H1 (cell line): ENCODE data around the gene NECTIN3. TPM values are rescaled to one million over a fixed set of nuclear protein-coding genes. Genes with fewer than 3 reads are reported as not detected.

Experiments used
- CTCF ChIA-PET: fragments of 300-600 bp; sonication (Branson Sonifier 250); formaldehyde crosslinking; loops from one replicate; lab custom pipeline; 2021; ENCODE audit not compliant: partially characterized antibody; lab: Charles Lee
- POLR2A ChIA-PET: fragments of 300-600 bp; sonication (Branson Sonifier 250); formaldehyde crosslinking; loops from one replicate; lab custom pipeline; 2021; ENCODE audit warnings: inconsistent platforms; ENCODE audit not compliant: partially characterized antibody; lab: Charles Lee
- DNase-seq, 2 experiments: peaks; one replicate each; pipeline versions ENCODE4 v3.0.0 to v3.0.0-alpha.2; 2010 to 2022; ENCODE audit warnings: low spot score in 2 of 2, low read depth in 1 of 2, mixed read lengths in 1 of 2
- FAIRE-seq: peaks from 2 replicates; lab custom pipeline; 2011; peaks lifted over from hg19 to GRCh38; lab: Jason Lieb, UNC
- H2AFZ ChIP-seq: 2 replicates; pipeline ENCODE4 v1.8.1; 2012; ENCODE audit warnings: low read length, inconsistent platforms
- H2AK5ac ChIP-seq: 2 replicates; pipeline ENCODE4 v1.6.1; 2013; ENCODE audit warnings: low read depth, low read length
- H2BK120ac ChIP-seq: replicated peaks from 2 replicates; pipeline ENCODE3; 2013; ENCODE audit warnings: low read depth, low read length, inconsistent platforms
- H2BK12ac ChIP-seq: 2 replicates; pipeline ENCODE4 v1.6.1; 2013; ENCODE audit warnings: low read depth, low read length
- H2BK15ac ChIP-seq: 2 replicates; pipeline ENCODE4 v1.6.1; 2013; ENCODE audit warnings: low read length
- H2BK20ac ChIP-seq: 2 replicates; pipeline ENCODE4 v1.6.1; 2013; ENCODE audit warnings: low read length
- H2BK5ac ChIP-seq: 2 replicates; pipeline ENCODE4 v1.6.1; 2013; ENCODE audit warnings: low read depth, low read length
- H3K14ac ChIP-seq: 2 replicates; pipeline ENCODE4 v1.6.1; 2013; ENCODE audit warnings: inconsistent platforms; ENCODE audit not compliant: insufficient read length
- H3K18ac ChIP-seq: 2 replicates; pipeline ENCODE4 v1.6.1; 2013; ENCODE audit warnings: low read length; ENCODE audit errors: extremely low read depth
- H3K23ac ChIP-seq: 2 replicates; pipeline ENCODE4 v1.6.1; 2013; ENCODE audit warnings: inconsistent platforms; ENCODE audit not compliant: insufficient read length
- H3K23me2 ChIP-seq: 2 replicates; pipeline ENCODE4 v1.6.1; 2013; ENCODE audit warnings: low read depth, low read length
- H3K27ac ChIP-seq: 2 replicates; pipeline ENCODE4 v1.6.1; 2011; ENCODE audit warnings: low read depth, low read length, inconsistent platforms
- H3K27me3 ChIP-seq, 4 experiments: replicated peaks in 1 of 4; 1 replicate in 1 of 4; 2 replicates in 3 of 4; pipeline versions ENCODE4 v1.6.1 to v1.8.1; 2011 to 2013; ENCODE audit warnings: low read length in 3 of 4, mild to moderate bottlenecking in 3 of 4, inconsistent platforms in 2 of 4, mixed read lengths in 2 of 4, moderate library complexity in 1 of 4; ENCODE audit not compliant: control insufficient read depth in 3 of 4, insufficient read depth in 3 of 4; ENCODE audit errors: extremely low read depth in 1 of 4
- H3K36me3 ChIP-seq, 4 experiments: 2 replicates each; pipeline versions ENCODE4 v1.6.1 to v1.8.1; 2011 to 2013; ENCODE audit warnings: mild to moderate bottlenecking in 4 of 4, low read length in 3 of 4, moderate library complexity in 2 of 4, control low read depth in 1 of 4, inconsistent platforms in 1 of 4; ENCODE audit not compliant: insufficient read depth in 4 of 4, control insufficient read depth in 2 of 4
- H3K4ac ChIP-seq: replicated peaks from 2 replicates; pipeline ENCODE3; 2013; ENCODE audit warnings: low read length, low read depth, mixed read lengths, inconsistent platforms; ENCODE audit not compliant: insufficient read length
- H3K4me1 ChIP-seq, 4 experiments: replicated peaks in 1 of 4; 1 replicate in 1 of 4; 2 replicates in 3 of 4; pipeline versions ENCODE4 v1.6.1 to v1.8.1; 2011 to 2013; ENCODE audit warnings: low read length in 3 of 4, inconsistent platforms in 2 of 4, mixed read lengths in 1 of 4; ENCODE audit not compliant: insufficient read depth in 4 of 4, control insufficient read depth in 3 of 4
- H3K4me2 ChIP-seq, 2 experiments: 2 replicates each; pipeline versions ENCODE4 v1.6.1 to v1.8.1; 2011 to 2013; ENCODE audit warnings: low read depth in 2 of 2, low read length in 2 of 2, control low read depth in 1 of 2, inconsistent platforms in 1 of 2, mild to moderate bottlenecking in 1 of 2; ENCODE audit not compliant: insufficient read depth in 1 of 2
- H3K4me3 ChIP-seq, 4 experiments: fragments of 200-600, 300-600 bp in 1 of 4; sonication (generic), shearing (Covaris generic), sonication (Bioruptor Twin) in 1 of 4; 2 replicates each; pipeline versions ENCODE4 v1.5.1 to v1.8.1; 2011 to 2016; ENCODE audit warnings: low read length in 4 of 4, low read depth in 3 of 4, control low read depth in 2 of 4, inconsistent platforms in 2 of 4, mild to moderate bottlenecking in 2 of 4, mixed read lengths in 1 of 4, moderate library complexity in 1 of 4; ENCODE audit not compliant: insufficient read depth in 2 of 4; ENCODE audit errors: extremely low read depth in 1 of 4
- H3K56ac ChIP-seq: replicated peaks from 2 replicates; pipeline ENCODE3; 2013; ENCODE audit warnings: low read depth, mild to moderate bottlenecking, mixed read lengths, low read length, inconsistent platforms; ENCODE audit not compliant: insufficient read length
- H3K79me1 ChIP-seq: 2 replicates; pipeline ENCODE4 v1.6.1; 2013; ENCODE audit warnings: low read depth, low read length, control low read depth
- H3K79me2 ChIP-seq, 2 experiments: 2 replicates each; pipeline versions ENCODE4 v1.6.1 to v1.8.1; 2012 to 2013; ENCODE audit warnings: low read length in 2 of 2, mild to moderate bottlenecking in 2 of 2, inconsistent platforms in 1 of 2; ENCODE audit not compliant: insufficient read depth in 2 of 2, control insufficient read depth in 1 of 2
- H3K9ac ChIP-seq, 4 experiments: replicated peaks in 1 of 4; 1 replicate in 1 of 4; 2 replicates in 3 of 4; pipeline versions ENCODE4 v1.6.1 to v1.8.1; 2011 to 2013; ENCODE audit warnings: low read depth in 3 of 4, low read length in 3 of 4, control low read depth in 2 of 4, mild to moderate bottlenecking in 2 of 4, moderate library complexity in 2 of 4, inconsistent platforms in 1 of 4; ENCODE audit errors: extremely low read depth in 1 of 4
- H3K9me3 ChIP-seq, 2 experiments: 2 replicates each; pipeline versions ENCODE4 v1.6.1 to v1.8.1; 2012 to 2013; ENCODE audit warnings: mild to moderate bottlenecking in 2 of 2, moderate library complexity in 2 of 2, control low read depth in 1 of 2, inconsistent platforms in 1 of 2, low read depth in 1 of 2, low read length in 1 of 2, mixed read lengths in 1 of 2; ENCODE audit not compliant: insufficient read depth in 2 of 2
- H4K20me1 ChIP-seq, 2 experiments: replicated peaks in 1 of 2; 2 replicates each; pipeline versions ENCODE3 to v1.8.1; 2011 to 2013; ENCODE audit warnings: inconsistent platforms in 2 of 2, low read length in 2 of 2, mild to moderate bottlenecking in 1 of 2; ENCODE audit not compliant: insufficient read depth in 2 of 2, control insufficient read depth in 1 of 2
- H4K5ac ChIP-seq: 2 replicates; pipeline ENCODE4 v1.6.1; 2013; ENCODE audit warnings: low read length, low read depth, mixed read lengths, inconsistent platforms; ENCODE audit not compliant: insufficient read length
- H4K8ac ChIP-seq: 2 replicates; pipeline ENCODE4 v1.8.0; 2013; ENCODE audit warnings: mild to moderate bottlenecking, moderate library complexity, low read length, inconsistent platforms; ENCODE audit not compliant: insufficient read depth; ENCODE audit errors: extremely low read depth
- H4K91ac ChIP-seq: replicated peaks from 2 replicates; pipeline ENCODE3; 2013; ENCODE audit warnings: low read length, mixed read lengths, inconsistent platforms; ENCODE audit not compliant: insufficient read length
- CHD1 ChIP-seq: IDR thresholded peaks from 2 replicates; pipeline ENCODE4 v1.6.1; 2012; ENCODE audit warnings: low read depth, low read length, improper control_type of control experiment
- RFX5 ChIP-seq: IDR thresholded peaks from 2 replicates; pipeline ENCODE4 v1.6.1; 2011; ENCODE audit warnings: low read depth, low read length, improper control_type of control experiment, borderline replicate concordance
- whole genome bisulfite sequencing, 2 experiments: shearing (Covaris generic) in 1 of 2; methylation state at CpG; one replicate each; pipeline versions ENCODE4 v1.1.6 to v1.1.7; 2013 to 2015; ENCODE audit warnings: low lambda C conversion rate in 2 of 2, mixed read lengths in 2 of 2, inconsistent platforms in 1 of 2, low coverage in 1 of 2, missing lambda C conversion rate in 1 of 2; ENCODE audit not compliant: insufficient replicate concordance in 2 of 2, insufficient coverage in 1 of 2, insufficient read length in 1 of 2; ENCODE audit errors: extremely low coverage in 1 of 2, missing lambda C conversion rate in 1 of 2; 5-methylcytosine and 5-hydroxymethylcytosine counted together
- polyA plus RNA-seq, 7 experiments: library from polyadenylated mRNA; depleted of rRNA in 3 of 7; stranded (reverse) in 5 of 7; unstranded in 2 of 7; fragments of >200 nt in 5 of 7; fragments of 200-250 nt in 2 of 7; gene quantifications; 1 replicate in 5 of 7; 2 replicates in 1 of 7; 4 replicates in 1 of 7; pipeline versions ENCODE4 v1.2.1 to v1.2.3, GENCODE V29; 2011 to 2013; ENCODE audit warnings: missing spikeins in 2 of 7, mixed read lengths in 2 of 7
- total RNA-seq: library from RNA; stranded (reverse); fragmentation: NEBNext Ultra II Directional; extraction: Animal tissue kit (Norgen Biotek cat#: 25700); gene quantifications from 2 replicates; pipeline ENCODE4 v1.2.1, GENCODE V29; 2021

The NECTIN3 gene
- total and polyA plus RNA-seq, 2 of the 8 experiments (the other 6 are each of a cell fraction or from before 2014, with no cell fraction given): 13.6 to 50.6 TPM

- Histone ChIP-seq H4K8ac (no peak overlapping the region), H2BK5ac (no peak overlapping the region), H2BK20ac (no peak overlapping the region), H3K36me3 (peaks cover 0 to 6% (median 1%) of the 10 kb centered on the region in 4 experiments; a peak in 2 of 8 replicates), H3K79me2 (no peaks in the 10 kb centered on the region), H2AK5ac (no peak overlapping the region), H3K14ac (no peak overlapping the region), H3K4me2 (no peak overlapping the region), H2BK120ac (no peak overlapping the region), H3K9me3 (no peaks in the 10 kb centered on the region), H4K91ac (no peak overlapping the region), H4K5ac (no peak overlapping the region), H3K23ac (no peak overlapping the region), H3K18ac (no peak overlapping the region), H3K27ac (no peak overlapping the region), H3K4ac (no peak overlapping the region), H2AFZ (no peak overlapping the region), H3K4me1 (0 out of 7 replicates have a peak, but pooled peaks cover 0 to 2% (median 1%) of the 10 kb centered on the region in 4 experiments), H3K4me3 (no peak overlapping the region), H2BK12ac (no peak overlapping the region), H4K20me1 (no peaks in the 10 kb centered on the region), H3K23me2 (no peaks in the 10 kb centered on the region), H3K56ac (no peak overlapping the region), H3K27me3 (no peaks in the 10 kb centered on the region), H3K79me1 (no peaks in the 10 kb centered on the region), H2BK15ac (no peak overlapping the region), H3K9ac (no peak overlapping the region)
- ChIA-PET CTCF (no interaction called here), POLR2A (no interaction called here)
- TF ChIP-seq CHD1: no peak
- no peak for TF ChIP-seq RFX5
- no peak for DNase-seq
- FAIRE-seq: no peak
- WGBS, 2 experiments: 92% methylated on average over 2 of the region's 2 CpGs; no CpG with 5 or more reads in 1 of the 2 experiments
Measured at GRCh38 chr3:111156517-111156916, 84.9 kb downstream of the NECTIN3 start.
